Subcutaneous abdominal adipose tissue (tissue), 5 donors: ENCODE data around the gene LGR6.
"Not testable (repeated sequence)": the region's sequence is repeated elsewhere in the genome, so short reads cannot be mapped to it uniquely, and the experiment has no call there.

ENCODE experiments used
- H3K27ac ChIP-seq: one replicate; pipeline ENCODE4 v1.7.0; 2013; ENCODE audit warnings: low read depth, mild to moderate bottlenecking, inconsistent platforms, low read length, moderate library complexity
- H3K27me3 ChIP-seq, 5 donors: one replicate each; pipeline ENCODE4 v1.7.0; 2013; ENCODE audit warnings: low read length in 5 of 5, inconsistent platforms in 1 of 5; ENCODE audit not compliant: control insufficient read depth in 5 of 5, insufficient read depth in 4 of 5
- H3K36me3 ChIP-seq, 5 donors: one replicate each; pipeline ENCODE4 v1.7.0; 2013; ENCODE audit warnings: low read length in 5 of 5; ENCODE audit not compliant: control insufficient read depth in 5 of 5, insufficient read depth in 5 of 5
- H3K4me1 ChIP-seq, 5 donors: one replicate each; pipeline ENCODE4 v1.7.0; 2013; ENCODE audit warnings: low read length in 5 of 5, mild to moderate bottlenecking in 3 of 5, moderate library complexity in 1 of 5; ENCODE audit not compliant: control insufficient read depth in 5 of 5, insufficient read depth in 5 of 5
- H3K4me3 ChIP-seq, 5 donors: one replicate each; pipeline ENCODE4 v1.7.0; 2013; ENCODE audit warnings: low read length in 5 of 5, low read depth in 1 of 5
- H3K9ac ChIP-seq, 5 donors: one replicate each; pipeline ENCODE4 v1.7.0; 2013; ENCODE audit warnings: low read length in 5 of 5, mild to moderate bottlenecking in 4 of 5, moderate library complexity in 3 of 5
- H3K9me3 ChIP-seq, 5 donors: one replicate each; pipeline ENCODE4 v1.7.0; 2013; ENCODE audit warnings: low read length in 5 of 5; ENCODE audit not compliant: control insufficient read depth in 5 of 5
- donor health status: healthy.
- donor health status: healthy.
- donor health status: healthy.
- donor health status: healthy.
- donor health status: healthy.

The LGR6 gene

DNA sequence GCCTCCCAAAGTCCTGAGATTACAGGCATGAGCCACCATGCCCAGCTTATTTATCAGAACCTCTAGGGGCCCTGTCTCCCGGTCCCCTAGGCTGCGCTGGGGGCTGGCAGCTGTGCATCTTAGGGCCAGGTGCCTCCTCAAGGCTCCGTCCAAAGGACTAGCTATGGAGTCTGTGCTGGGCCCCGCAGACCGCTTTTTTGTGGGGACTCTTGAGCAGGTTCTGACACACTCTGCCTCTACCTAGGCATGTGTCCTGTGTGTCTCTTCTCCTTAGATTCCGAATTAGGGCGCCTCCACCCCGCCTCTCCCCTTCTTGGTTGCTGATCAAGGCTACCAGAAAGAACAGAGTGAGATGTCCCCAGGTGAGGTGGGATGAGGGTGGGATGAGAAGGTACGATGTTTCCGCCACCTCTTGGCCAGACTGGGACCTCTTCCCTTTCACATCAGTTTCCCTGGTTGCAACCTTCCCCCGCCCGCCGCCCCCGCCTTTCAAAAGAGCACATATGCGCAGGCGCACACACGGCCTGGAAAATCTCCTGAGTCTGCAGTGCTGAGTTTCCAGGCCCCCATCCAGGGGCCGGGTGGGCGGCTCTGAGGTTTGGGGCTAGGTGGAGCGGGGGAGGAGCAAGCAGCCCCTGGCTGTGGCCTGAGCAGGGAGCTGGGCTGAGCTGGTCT lies 28.2 kb upstream of the LGR6 start:
- no peak overlapping the region for H3K4me3 ChIP-seq
- peaks cover 0 to 15% (median 6%) of the 10 kb centered on the region in 5 donors for H3K27me3 ChIP-seq
- no peaks in the 10 kb centered on the region for H3K36me3 ChIP-seq
- no peaks in the 10 kb centered on the region for H3K9me3 ChIP-seq
- peaks cover 0 to 34% (median 12%) of the 10 kb centered on the region in 5 donors for H3K4me1 ChIP-seq
- no peak overlapping the region for H3K27ac ChIP-seq
- no peak overlapping the region for H3K9ac ChIP-seq

DNA sequence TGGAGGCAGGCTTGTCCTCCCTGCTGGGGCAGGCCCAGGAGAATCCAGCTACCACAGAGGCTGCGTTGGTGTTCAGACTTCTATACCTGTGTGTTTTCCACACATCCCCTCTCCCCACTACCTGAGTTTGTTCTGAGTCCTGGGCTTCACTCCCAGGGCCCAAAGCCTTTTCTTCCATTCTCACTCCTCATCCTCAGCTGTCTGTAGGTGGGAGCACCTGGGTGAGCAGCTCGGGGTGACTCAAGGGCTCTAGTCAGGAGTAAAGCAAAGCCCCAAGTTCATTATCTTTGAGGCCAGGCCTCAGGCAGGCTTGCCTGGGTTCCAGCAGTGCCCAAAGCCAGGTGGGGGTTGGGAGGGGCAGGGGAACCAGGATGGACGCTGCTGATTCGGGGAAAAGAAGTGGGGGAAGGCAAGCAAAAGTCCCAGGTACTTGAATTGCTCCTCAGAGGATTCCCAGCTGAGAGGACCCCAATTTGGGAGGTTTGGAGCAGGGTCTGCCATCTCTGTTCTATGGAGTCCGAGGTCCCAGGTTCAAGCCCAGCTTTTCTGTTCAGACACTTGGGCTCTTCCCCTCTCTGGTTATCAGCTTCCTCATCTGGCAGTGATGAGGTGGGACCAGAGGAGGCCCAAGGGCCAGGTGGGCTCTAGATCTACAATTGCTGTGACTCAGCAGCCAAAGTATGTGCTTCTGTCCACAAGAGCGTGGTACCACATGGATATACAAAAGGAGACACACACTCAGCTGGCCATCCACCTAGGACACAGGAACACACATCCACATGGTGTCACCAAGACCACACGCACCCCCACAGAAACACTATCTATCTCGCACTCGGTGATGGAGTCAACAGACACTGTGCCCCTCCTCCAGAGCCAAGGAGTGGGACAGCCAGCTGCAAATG lies 27.4 kb upstream of the LGR6 start:
- Histone ChIP-seq H3K9me3 (no peaks in the 10 kb centered on the region), H3K36me3 (no peaks in the 10 kb centered on the region), H3K27ac (no peak overlapping the region), H3K27me3 (peaks cover 0 to 14% (median 6%) of the 10 kb centered on the region in 5 donors), H3K4me1 (peaks cover 0 to 26% (median 11%) of the 10 kb centered on the region in 5 donors), H3K4me3 (no peak overlapping the region), H3K9ac (no peak overlapping the region)

DNA sequence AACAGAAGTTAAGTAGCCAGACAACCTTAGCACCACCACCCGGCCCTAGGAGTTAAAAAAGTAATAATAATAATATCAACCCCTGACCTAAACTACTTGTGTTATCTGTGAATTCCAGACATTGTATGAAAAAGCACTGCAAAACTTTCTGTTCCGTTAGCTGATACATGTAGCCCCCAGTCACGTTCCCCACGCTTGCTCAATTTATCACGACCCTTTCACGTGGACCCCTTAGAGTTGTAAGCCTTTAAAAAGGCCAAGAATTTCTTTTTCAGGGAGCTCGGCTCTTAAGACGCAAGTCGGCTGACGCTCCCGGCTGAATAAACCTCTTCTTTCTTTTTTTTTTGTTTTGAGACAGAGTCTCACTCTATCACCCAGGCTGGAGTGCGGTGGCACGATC lies 26.5 kb upstream of the LGR6 start:
- H3K36me3 ChIP-seq, H3K4me3 ChIP-seq, H3K27ac ChIP-seq, H3K9me3 ChIP-seq, H3K9ac ChIP-seq: not testable (repeated sequence)
- Histone ChIP-seq H3K27me3 (peaks cover 0 to 14% (median 6%) of the 10 kb centered on the region in 5 donors), H3K4me1 (peaks cover 0 to 19% (median 11%) of the 10 kb centered on the region in 5 donors)

DNA sequence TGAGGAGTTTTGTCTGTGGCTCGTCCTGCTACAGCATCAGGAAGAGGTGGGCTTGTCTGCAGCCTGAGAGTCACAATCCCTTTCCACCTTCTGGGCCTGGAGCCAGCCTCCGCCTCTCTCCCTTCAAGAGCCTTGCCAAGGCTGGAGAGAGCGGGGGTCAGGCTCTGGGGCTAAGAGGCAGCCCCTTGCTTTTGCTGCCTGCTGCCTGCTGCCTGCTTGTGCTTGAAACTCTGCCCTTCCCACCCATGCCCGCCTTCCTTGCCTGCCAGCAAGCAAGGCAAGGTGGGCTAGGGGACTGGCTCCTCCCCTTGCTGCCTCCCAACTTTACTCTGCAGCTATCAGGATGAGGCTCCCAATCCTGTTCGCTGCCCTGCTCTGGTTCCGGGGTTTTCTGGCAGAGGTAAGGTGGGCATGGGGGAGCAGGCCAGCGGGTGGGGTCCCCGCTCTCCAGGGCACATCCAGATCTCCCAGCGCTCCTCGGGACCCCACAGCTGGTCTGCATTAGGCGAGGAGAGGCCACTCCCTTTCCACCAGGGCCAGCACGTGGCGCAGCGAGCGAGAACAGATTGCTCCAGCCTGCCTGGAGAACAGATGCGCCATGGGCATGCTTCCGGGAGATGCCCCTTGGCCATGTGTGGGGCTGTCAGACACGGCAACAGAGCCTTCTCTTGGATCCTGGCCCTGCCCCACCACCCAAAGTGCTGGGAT lies 25.7 kb upstream of the LGR6 start:
- Histone ChIP-seq H3K4me1 (peaks cover 0 to 17% (median 11%) of the 10 kb centered on the region in 5 donors), H3K4me3 (peak overlapping the region in 1 of 5 donors; percentile 1), H3K9ac (no peak overlapping the region), H3K27ac (no peak overlapping the region), H3K9me3 (no peaks in the 10 kb centered on the region), H3K36me3 (no peaks in the 10 kb centered on the region), H3K27me3 (peaks cover 0 to 11% (median 3%) of the 10 kb centered on the region in 5 donors)

DNA sequence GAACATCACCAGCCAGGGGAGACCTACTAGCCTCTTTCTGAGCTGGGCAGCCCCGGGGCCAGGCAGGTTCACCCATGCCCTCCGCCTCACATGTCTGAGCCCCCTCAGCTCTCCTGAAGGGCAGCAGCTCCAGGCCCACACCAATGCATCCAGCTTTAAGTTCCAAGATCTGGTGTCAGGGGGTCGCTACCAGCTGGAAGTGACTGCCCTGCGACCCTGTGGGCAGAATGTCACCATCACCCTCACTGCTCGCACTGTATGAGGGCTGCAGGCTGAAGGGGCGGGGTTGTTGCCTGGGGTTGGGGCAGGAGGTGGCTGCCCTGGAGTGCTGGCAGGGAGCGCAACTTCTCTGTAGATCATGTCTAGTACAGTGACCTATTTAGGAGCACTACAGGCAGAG lies 24.7 kb upstream of the LGR6 start:
- H3K27me3 ChIP-seq = peaks cover 0 to 7% (median 3%) of the 10 kb centered on the region in 5 donors
- no peak overlapping the region for H3K9ac ChIP-seq
- no peaks in the 10 kb centered on the region for H3K36me3 ChIP-seq
- no peak overlapping the region for H3K4me3 ChIP-seq
- no peaks in the 10 kb centered on the region for H3K9me3 ChIP-seq
- H3K27ac ChIP-seq = no peak overlapping the region
- H3K4me1 ChIP-seq = peaks cover 0 to 11% (median 7%) of the 10 kb centered on the region in 5 donors

DNA sequence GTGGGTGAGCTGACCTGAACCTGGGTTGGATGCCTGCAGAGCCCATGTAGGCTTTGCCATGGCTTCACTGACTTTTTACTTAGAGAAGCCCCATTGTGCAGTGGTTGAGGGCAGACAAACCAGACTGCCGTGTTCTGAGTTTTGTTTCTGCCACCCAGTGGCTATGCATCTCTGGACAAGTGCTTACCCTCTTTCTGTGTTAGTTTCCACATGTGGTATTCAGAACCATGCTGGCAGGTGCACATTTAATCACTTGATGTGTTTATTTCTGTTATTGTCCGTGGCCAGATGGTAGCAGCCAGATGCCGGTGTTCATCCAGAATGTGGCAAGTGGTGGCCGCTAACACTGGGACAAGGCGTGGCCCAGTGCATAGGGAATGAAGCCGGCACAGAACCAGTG lies 22.9 kb upstream of the LGR6 start:
- H3K27ac ChIP-seq = no peak overlapping the region
- no peaks in the 10 kb centered on the region for H3K9me3 ChIP-seq
- H3K9ac ChIP-seq = no peak overlapping the region
- no peak overlapping the region for H3K4me3 ChIP-seq
- peaks cover 0 to 7% (median 3%) of the 10 kb centered on the region in 5 donors for H3K27me3 ChIP-seq
- H3K4me1 ChIP-seq = peaks cover 0 to 11% (median 7%) of the 10 kb centered on the region in 5 donors
- H3K36me3 ChIP-seq = no peaks in the 10 kb centered on the region

DNA sequence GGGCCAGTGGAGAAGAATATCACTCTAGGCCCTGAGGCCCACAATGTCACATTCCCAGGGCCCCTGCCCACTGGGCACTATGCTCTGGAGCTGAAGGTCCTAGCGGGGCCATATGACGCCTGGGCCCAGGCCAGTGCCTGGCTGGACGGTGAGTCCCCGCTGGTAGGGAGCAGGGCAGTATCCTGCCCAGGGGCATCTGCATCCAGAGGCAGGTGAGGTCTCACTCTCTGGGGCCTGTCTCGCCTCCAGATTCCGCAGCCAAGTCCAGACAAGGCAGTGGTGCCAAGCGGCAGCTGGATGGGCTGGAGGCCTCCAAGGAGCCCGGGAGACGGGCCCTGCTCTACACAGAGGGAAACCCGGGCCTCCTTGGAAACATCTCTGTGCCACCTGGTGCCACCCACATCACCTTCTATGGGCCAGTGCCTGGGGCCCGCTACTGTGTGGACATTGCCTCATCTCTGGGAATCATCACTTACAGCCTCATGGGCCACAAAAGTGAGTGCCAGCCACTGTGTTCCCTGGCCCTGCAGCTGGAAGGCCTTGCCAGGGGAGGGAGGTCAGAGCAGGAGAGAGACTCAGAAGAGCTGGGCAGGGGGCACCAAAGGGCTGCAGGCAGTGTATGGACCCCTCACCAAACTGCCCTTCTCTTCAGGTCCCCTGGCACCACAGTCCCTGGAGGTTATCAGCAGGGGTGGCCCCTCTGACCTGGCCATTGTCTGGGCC lies 22.1 kb upstream of the LGR6 start:
- H3K36me3 ChIP-seq = no peaks in the 10 kb centered on the region
- no peaks in the 10 kb centered on the region for H3K9me3 ChIP-seq
- H3K4me1 ChIP-seq = peaks cover 0 to 11% (median 7%) of the 10 kb centered on the region in 5 donors
- H3K27ac ChIP-seq = no peak overlapping the region
- H3K27me3 ChIP-seq = peaks cover 0 to 7% (median 3%) of the 10 kb centered on the region in 5 donors
- no peak overlapping the region for H3K4me3 ChIP-seq
- H3K9ac ChIP-seq = no peak overlapping the region

DNA sequence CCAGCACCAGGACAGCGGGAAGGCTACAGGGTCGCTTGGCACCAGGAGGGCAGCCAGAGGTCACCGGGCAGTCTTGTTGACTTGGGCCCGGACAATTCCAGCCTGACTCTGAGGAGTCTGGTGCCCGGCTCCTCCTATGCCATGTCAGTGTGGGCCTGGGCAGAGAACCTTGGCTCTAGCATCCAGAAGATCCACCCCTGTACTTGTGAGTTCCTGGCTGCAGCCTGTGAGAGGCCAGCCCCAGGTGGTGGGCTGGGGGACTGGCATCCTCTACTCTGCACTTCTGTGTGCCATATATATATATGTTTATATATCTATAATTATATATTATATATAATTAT lies 21.6 kb upstream of the LGR6 start:
- Histone ChIP-seq H3K27me3 (peaks cover 0 to 7% (median 3%) of the 10 kb centered on the region in 5 donors), H3K36me3 (no peaks in the 10 kb centered on the region), H3K4me1 (peaks cover 0 to 11% (median 7%) of the 10 kb centered on the region in 5 donors), H3K9ac (no peak overlapping the region), H3K27ac (no peak overlapping the region), H3K4me3 (no peak overlapping the region), H3K9me3 (no peaks in the 10 kb centered on the region)

DNA sequence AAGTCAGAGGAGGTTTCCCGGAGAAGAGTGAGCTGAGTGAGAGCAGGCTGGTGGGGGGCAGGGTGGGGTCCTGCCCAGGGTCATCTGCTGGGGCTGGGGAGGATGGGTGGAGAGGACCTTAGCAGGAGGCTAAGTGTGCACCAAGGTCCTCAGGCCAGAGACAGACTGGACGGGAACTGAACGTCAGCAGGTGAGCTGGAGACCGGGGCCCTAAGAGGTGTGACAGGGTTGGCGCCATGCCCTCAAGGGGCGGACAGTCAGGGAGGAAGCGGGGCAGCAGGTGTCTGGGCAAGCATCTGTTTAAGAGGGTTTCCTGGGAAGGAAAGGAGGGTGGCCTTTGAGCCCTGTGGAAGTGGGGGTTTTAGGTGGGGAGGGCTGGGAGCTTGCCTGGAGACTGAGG lies 19.6 kb upstream of the LGR6 start:
- Histone ChIP-seq H3K36me3 (no peaks in the 10 kb centered on the region), H3K9ac (no peak overlapping the region), H3K9me3 (no peaks in the 10 kb centered on the region), H3K4me3 (no peak overlapping the region), H3K27ac (no peak overlapping the region), H3K27me3 (peaks cover 0 to 13% (median 8%) of the 10 kb centered on the region in 5 donors), H3K4me1 (no peaks in the 10 kb centered on the region)
